SK-MEL-5 (cell line): ENCODE results near the gene SLAMF1. TPM values are rescaled to one million over a fixed set of nuclear protein-coding genes. Genes with fewer than 3 reads are reported as not detected.
"Not testable (repeated sequence)": the region's sequence is repeated elsewhere in the genome, so short reads cannot be mapped to it uniquely, and the experiment has no call there.

Experiments used
- DNase-seq: peaks from one replicate; pipeline ENCODE4 v3.0.0-alpha.2; 2016; ENCODE audit warnings: low read depth, low spot score
- in situ Hi-C: cut with HindIII; loops from 2 replicates; pipeline ENCODE4 v1.10.0; 2016; ENCODE audit warnings: low sequenced_read_pairs, high pct_unique_total_duplicates, low pct_unique_long_range_greater_than_20kb
- total RNA-seq: library from RNA; depleted of rRNA; stranded (reverse); fragments of >200 nt; shearing (Covaris generic); gene quantifications from 2 replicates; pipeline ENCODE4 v1.2.3, GENCODE V29; 2014

SLAMF1 gene
- total RNA-seq, 1 experiment from 2014 or later: not detected

- DNase-seq: no peak
- in situ Hi-C loops: no loop called here
Observed at GRCh38 chr1:160630523-160631451, 16.1 kb downstream of the SLAMF1 start.

DNA sequence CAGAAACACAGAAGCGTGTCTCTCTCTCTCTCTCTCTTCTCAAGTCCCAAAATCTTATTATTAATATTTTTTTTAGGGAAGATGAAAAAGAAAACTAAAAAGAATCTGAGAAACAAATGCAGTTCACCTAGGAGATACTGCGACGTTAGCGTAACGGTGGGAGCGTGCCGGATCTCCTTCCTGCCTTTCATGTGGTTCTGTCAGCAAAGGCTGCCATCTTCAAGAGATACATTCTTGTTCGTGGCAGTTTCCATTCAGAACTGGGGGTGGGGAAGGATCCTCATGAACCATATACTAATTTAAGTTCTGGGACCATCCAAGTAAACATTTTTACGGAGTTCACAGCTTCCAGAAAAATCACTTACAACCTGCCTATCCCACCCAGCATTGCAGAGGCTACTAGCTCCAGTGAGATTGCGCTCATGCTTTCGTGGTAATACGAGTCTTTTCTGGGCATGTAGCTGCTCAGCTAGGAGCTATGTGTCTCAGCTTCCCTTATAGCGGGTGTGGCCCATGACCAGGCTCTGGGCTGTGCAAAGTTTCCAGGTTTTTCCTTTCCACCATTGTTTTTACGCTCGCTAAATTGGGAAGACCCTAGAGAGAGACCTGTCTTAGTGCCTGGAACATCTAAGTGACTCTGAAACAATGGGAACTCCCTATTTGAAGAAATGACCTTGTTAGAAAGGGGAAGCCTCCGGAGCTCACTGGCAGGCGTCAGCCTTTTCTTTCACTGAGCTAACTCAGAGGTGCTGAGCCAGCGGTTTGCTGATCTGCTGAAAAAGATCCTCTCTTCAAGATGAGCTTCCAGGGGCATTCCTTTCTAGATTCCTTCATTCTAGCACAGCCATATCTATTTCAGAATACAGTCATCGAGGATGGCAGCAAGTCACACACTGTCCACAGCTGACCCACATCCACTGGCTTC is 17.3 kb downstream of the SLAMF1 start:
- DNase-seq: no peak
- in situ Hi-C loops: no loop called here

GRCh38 chr1:160628799-160629263 is 18.0 kb downstream of the SLAMF1 start:
- no peak for DNase-seq
- in situ Hi-C loops: no loop called here

DNA sequence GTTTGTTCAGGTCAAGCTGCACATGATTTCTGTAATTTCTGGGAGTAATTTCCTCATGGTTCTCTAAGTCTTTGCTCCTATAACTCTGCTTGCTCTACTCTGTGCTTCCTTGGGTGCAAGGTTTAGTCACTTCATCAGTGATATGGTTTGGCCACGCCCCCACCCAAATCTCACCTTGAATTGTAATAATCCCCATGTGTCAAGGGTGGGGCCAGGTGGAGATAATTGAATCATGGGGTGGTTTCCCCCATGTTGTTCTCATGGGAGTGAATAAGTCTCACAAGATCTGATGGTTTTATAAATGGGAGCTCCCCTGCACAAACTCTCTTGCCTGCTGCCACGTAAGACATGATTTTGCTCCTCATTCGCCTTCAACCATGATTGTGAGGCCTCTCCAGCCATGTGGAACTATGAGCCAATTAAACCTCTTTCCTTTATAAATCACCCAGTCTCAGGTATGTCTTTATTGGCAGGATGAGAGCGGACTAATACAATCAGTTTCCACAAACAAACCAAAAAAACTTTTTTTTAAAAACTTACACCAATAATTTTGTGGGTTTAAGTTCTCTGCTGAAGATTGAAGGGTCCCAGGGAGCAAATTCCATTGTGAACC is 19.1 kb downstream of the SLAMF1 start:
- DNase-seq, in situ Hi-C loops: not testable (repeated sequence)

GRCh38 chr1:160626509-160627342 is 20.1 kb downstream of the SLAMF1 start:
- DNase-seq: peak; percentile 37
- in situ Hi-C loops: no loop called here

DNA sequence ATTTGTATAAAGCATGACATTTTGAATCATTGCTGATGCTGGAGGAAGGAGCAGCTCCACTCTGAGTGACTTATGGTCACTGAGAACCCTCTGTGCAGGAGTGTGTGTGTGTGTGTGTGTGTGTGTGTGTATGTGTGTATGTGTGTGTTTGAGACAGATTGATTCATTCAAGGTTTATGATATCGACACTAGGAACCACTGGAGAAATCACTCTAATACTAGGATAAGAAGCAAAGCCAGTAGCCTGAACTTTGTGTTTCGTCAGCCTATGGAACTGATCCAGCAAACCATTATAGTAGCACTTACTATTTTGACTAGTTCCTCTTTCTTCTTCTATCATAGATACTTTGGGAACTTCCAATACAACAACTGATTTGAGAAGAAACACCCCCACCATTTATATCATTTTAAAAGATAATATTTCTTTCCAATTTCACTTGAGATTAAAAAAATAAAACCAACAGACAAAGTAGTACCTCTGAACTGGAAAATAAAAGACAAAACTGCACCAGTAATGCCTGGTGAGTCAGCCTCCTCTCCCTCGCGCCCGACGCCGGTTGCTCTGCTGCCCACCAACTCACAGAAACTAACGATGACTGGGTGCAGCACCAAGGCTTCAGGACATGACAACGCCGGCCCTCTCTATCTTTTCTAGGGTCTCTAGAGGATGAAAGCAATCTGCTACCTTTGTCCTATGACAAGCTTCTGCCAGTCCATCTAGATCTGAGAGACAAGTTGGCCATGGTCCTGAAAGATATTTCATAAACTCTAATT is 20.9 kb downstream of the SLAMF1 start:
- in situ Hi-C loops: no loop called here
- DNase-seq: no peak

DNA sequence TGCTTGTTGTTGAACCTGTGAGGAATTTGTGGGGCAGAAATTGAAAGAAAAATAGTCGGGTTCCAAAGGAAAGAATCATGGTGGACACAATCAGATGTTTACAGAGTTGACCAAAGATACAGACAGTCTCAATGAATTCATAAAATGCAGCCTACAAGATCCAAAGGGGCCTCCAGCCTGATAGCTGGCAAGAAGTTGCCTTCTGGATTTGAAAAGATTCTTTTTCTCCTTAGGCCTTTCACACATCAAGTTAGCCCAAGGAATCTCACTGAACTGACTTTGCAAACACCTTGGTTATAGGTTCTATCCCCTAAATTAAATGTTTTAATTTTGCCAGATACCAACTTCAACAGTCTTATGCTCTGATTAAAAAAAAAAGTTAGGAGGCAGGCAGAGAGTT is 21.5 kb downstream of the SLAMF1 start:
- DNase-seq: no peak
- in situ Hi-C loops: no loop called here

DNA sequence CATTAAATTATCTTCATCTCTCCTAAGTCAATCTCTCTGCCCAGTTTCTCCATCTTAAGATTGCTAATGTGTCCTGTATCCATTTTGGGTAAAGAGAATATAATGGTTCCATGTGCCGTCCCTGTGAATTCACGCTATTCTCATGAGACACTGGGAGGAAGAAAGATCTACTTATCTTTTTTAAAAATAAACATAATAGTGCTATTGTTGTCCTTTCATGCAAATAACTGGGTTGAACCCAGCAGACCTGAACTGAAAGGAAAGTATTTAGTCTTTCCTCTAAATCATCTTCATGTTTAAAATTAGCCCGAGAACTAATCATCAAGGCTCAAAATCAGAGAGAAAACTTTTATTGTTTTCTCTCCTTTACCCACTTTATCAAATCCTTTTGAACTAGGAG is 22.4 kb downstream of the SLAMF1 start:
- in situ Hi-C loops: no loop called here
- peak; percentile 96 for DNase-seq

GRCh38 chr1:160623862-160624261 is 23.0 kb downstream of the SLAMF1 start:
- no peak for DNase-seq
- in situ Hi-C loops: no loop called here

- in situ Hi-C loops: no loop called here
- no peak for DNase-seq
Observed at GRCh38 chr1:160623227-160623633, 23.6 kb downstream of the SLAMF1 start.

DNA sequence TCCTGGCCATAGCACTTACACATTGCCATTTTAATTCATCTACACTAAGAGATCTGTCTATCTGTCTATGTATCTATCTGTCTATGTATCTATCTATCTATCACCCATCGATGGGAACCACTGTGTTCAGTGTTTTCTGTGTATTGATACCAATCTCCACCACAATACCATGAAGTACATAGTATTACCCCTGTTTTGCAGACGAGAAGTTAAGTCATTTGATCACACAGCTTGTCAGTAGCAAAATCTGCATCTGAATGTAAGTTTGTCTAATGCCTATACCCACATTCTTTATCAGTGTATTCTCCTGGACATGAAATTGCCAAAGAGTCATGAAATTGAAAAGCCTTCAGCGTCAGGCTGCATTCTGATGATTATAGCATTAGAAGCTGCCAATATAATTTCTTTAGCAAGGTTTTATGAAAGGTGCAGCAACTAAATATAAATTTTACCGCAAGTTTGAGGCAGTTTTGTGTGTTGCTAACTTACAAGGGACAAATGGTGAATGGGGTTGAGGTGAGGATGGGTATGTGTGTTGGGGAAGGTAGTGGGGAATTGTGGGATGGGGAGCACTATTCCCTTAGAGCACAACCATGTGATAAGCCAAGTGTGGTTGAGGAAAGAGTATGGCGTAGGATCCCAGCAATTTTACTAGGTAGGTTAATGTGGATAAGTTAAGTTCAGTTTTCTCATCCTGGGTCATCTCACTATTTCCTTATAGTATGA is 24.2 kb downstream of the SLAMF1 start:
- in situ Hi-C loops: no loop called here
- no peak for DNase-seq

DNA sequence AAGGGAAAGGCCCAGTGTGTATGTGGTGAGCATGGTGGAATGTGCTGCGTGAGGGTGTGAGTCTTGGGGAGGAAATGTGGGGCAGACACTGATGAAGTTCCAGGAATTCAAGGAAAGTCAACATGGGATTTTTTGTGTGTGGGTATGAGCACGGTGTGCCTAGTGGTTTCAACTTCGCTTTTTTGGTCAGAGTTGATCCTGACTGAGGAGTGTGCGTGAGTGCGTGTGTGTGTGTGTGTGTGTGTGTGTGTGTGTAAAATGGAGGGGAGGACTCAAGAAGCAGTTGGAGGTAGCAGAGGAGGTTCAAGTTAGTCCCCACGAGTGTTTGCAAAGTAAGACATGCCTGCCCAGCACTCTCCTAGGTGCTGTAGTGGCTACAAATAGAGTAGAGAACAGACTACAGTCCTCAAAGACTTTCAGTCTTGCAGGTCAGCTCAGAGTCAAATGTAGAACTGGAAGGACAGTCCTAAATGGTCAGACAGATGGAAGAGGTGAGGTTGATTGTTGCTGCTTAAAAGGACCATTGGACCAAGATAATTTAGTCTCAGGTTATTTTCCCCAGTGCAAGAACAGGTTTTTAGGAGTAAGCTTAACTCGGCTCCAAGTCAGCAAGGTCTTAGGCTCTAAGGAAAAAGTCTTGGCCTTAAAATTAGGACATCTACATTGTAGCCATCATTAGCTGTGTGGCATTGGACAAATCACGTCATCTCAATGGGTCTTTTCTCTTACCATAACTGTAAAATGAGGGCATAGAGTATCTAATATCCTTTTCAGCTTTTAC is 25.0 kb downstream of the SLAMF1 start:
- in situ Hi-C loops: no loop called here
- no peak for DNase-seq

- DNase-seq: no peak
- in situ Hi-C loops: no loop called here
Observed at GRCh38 chr1:160620942-160621632, 25.8 kb downstream of the SLAMF1 start.

- in situ Hi-C loops: no loop called here
- DNase-seq: no peak
Observed at GRCh38 chr1:160619742-160620277, 27.0 kb downstream of the SLAMF1 start.
